Vagina (tissue), 2 donors: ENCODE data around the gene SLC32A1. TPM values are rescaled to one million over a fixed set of nuclear protein-coding genes. Genes with fewer than 3 reads are reported as not detected.

Experiments
- DNase-seq, 2 donors: peaks; one replicate each; pipeline ENCODE4 v3.0.0-alpha.2; 2017; ENCODE audit errors: extremely low spot score in 2 of 2
- H3K27ac ChIP-seq: fragments of 200-600 bp; sonication (generic); one replicate; pipeline ENCODE4 v1.5.1; 2019
- H3K27me3 ChIP-seq: fragments of 200-600 bp; sonication (generic); one replicate; pipeline ENCODE4 v1.5.1; 2019
- H3K36me3 ChIP-seq, 2 donors: fragments of 200-600 bp; sonication (generic); one replicate each; pipeline ENCODE4 v1.5.1; 2017 to 2019
- H3K4me1 ChIP-seq: fragments of 200-600 bp; sonication (generic); one replicate; pipeline ENCODE4 v1.5.1; 2019
- H3K4me3 ChIP-seq, 2 donors: fragments of 200-600 bp; sonication (generic); 1 replicate in 1 of 2; 2 replicates in 1 of 2; pipeline ENCODE4 v1.5.1; 2016 to 2019
- H3K9me3 ChIP-seq: fragments of 200-600 bp; sonication (generic); one replicate; pipeline ENCODE4 v1.5.1; 2019
- POLR2A ChIP-seq, 2 donors: fragments of 450-650 bp; IDR thresholded peaks; one replicate each; pipeline ENCODE4 v1.6.1; 2017; ENCODE audit warnings: antibody characterized with exemption in 2 of 2, mild to moderate bottlenecking in 2 of 2, moderate library complexity in 2 of 2
- POLR2AphosphoS5 ChIP-seq, 2 donors: sonication (generic); formaldehyde crosslinking; IDR thresholded peaks; one replicate each; pipeline ENCODE4 v1.9.0; 2017; ENCODE audit warnings: antibody characterized with exemption in 2 of 2, mild to moderate bottlenecking in 2 of 2, low read depth in 1 of 2; ENCODE audit not compliant: insufficient read depth in 1 of 2
- intact Hi-C: fragments of 100-400 bp; cut with DNase I; formaldehyde crosslinking; loops from one replicate; pipeline ENCODE4 v1.15.1; 2023
- total RNA-seq: library from RNA; depleted of rRNA; stranded (reverse); fragments of >200 nt; gene quantifications from one replicate; pipeline ENCODE4 v1.2.3, GENCODE V29; 2016
- TF ChIP-seq, protein P1 (sequence below), 3 experiments: fragments of 450-650 bp in 2 of 3; fragments of 200-600 bp in 1 of 3; sonication (generic) in 1 of 3; IDR thresholded peaks; one replicate each; pipeline ENCODE4 v1.5.1; 2017 to 2019; ENCODE audit warnings: antibody characterized with exemption in 3 of 3, mild to moderate bottlenecking in 2 of 3, moderate library complexity in 2 of 3

The SLC32A1 gene
- total RNA-seq, 1 donor from 2014 or later: not detected

- Histone ChIP-seq H3K36me3 (peaks cover 3 to 38% of the 10 kb centered on the region in 2 donors), H3K27ac (no peak overlapping the region), H3K4me1 (peaks cover 17% of the 10 kb centered on the region), H3K4me3 (no peak overlapping the region), H3K9me3 (no peaks in the 10 kb centered on the region), H3K27me3 (no peaks in the 10 kb centered on the region)
- DNase-seq: no peak
- TF ChIP-seq, protein P1, sequence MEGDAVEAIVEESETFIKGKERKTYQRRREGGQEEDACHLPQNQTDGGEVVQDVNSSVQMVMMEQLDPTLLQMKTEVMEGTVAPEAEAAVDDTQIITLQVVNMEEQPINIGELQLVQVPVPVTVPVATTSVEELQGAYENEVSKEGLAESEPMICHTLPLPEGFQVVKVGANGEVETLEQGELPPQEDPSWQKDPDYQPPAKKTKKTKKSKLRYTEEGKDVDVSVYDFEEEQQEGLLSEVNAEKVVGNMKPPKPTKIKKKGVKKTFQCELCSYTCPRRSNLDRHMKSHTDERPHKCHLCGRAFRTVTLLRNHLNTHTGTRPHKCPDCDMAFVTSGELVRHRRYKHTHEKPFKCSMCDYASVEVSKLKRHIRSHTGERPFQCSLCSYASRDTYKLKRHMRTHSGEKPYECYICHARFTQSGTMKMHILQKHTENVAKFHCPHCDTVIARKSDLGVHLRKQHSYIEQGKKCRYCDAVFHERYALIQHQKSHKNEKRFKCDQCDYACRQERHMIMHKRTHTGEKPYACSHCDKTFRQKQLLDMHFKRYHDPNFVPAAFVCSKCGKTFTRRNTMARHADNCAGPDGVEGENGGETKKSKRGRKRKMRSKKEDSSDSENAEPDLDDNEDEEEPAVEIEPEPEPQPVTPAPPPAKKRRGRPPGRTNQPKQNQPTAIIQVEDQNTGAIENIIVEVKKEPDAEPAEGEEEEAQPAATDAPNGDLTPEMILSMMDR (IDR thresholded peaks at IDR 0.05): peak in 1 of 3 experiments; percentile 32
- TF ChIP-seq POLR2A (IDR thresholded peaks at IDR 0.05): no peak
- intact Hi-C loops: no loop called here
Measured at GRCh38 chr20:38751360-38751976, 27.2 kb downstream of the SLC32A1 start.

- H3K9me3 ChIP-seq: no peaks in the 10 kb centered on the region
- peaks cover 17% of the 10 kb centered on the region for H3K4me1 ChIP-seq
- no peak overlapping the region for H3K27ac ChIP-seq
- no peak overlapping the region for H3K4me3 ChIP-seq
- no peaks in the 10 kb centered on the region for H3K27me3 ChIP-seq
- intact Hi-C loops: no loop called here
- TF ChIP-seq POLR2AphosphoS5 (IDR thresholded peaks at IDR 0.05; ENCODE audit: insufficient read depth in 1 of 2, low read depth in 1 of 2) (no peak), POLR2A (IDR thresholded peaks at IDR 0.05) (no peak)
- TF ChIP-seq, protein P1 (IDR thresholded peaks at IDR 0.05): no peak
- DNase-seq: no peak
- peaks cover 3 to 44% of the 10 kb centered on the region in 2 donors for H3K36me3 ChIP-seq
Measured at GRCh38 chr20:38752029-38752428, 27.7 kb downstream of the SLC32A1 start.

DNA sequence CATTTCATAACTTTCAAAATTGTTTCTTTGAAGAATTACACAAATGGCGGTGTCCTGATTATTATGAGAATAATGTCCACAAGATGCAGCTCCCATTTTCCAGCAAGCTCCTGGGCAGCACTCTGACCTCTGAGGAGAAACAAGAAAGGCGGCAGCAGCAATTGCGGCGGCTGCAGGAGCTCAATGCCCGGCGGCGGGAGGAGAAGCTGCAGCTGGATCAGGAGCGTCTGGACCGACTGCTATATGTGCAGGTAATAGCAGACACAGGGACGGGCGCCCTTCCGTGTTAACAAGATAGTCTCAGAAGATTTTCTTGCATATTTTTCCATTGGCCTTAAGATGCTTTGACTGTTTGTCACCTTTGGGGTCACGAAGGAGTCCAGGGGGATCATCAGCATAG, 30.6 kb downstream of the SLC32A1 start:
- TF ChIP-seq POLR2AphosphoS5 (IDR thresholded peaks at IDR 0.05; ENCODE audit: insufficient read depth in 1 of 2, low read depth in 1 of 2) (no peak), POLR2A (IDR thresholded peaks at IDR 0.05) (no peak)
- TF ChIP-seq, protein P1 (IDR thresholded peaks at IDR 0.05): no peak
- no peaks in the 10 kb centered on the region for H3K4me1 ChIP-seq
- H3K4me3 ChIP-seq: no peak overlapping the region
- intact Hi-C loops: no loop called here
- H3K27ac ChIP-seq: no peak overlapping the region
- peaks cover 3 to 60% of the 10 kb centered on the region in 2 donors for H3K36me3 ChIP-seq
- no peaks in the 10 kb centered on the region for H3K9me3 ChIP-seq
- H3K27me3 ChIP-seq: no peaks in the 10 kb centered on the region
- no peak for DNase-seq

GRCh38 chr20:38755324-38755910, 31.1 kb downstream of the SLC32A1 start:
- intact Hi-C loops: no loop called here

More at GRCh38 chr20:38755324-38755910, 31.1 kb downstream of the SLC32A1 start:
- H3K9me3 ChIP-seq: no peaks in the 10 kb centered on the region
- DNase-seq: no peak
- H3K4me3 ChIP-seq: no peak overlapping the region
- no peaks in the 10 kb centered on the region for H3K27me3 ChIP-seq
- no peaks in the 10 kb centered on the region for H3K4me1 ChIP-seq
- no peak overlapping the region for H3K27ac ChIP-seq
- TF ChIP-seq POLR2A (IDR thresholded peaks at IDR 0.05): no peak
- TF ChIP-seq, protein P1 (IDR thresholded peaks at IDR 0.05): no peak
- no peak for TF ChIP-seq POLR2AphosphoS5 (IDR thresholded peaks at IDR 0.05; ENCODE audit: insufficient read depth in 1 of 2, low read depth in 1 of 2)
- H3K36me3 ChIP-seq: peaks cover 3 to 65% of the 10 kb centered on the region in 2 donors
